Activated CD8-positive, alpha-beta memory T cell treated with anti-CD3 and anti-CD28 coated beads, Interleukin-2, amount 50 U/mL, for 24 hours (primary cell): Measurements from ENCODE around the gene RAB3GAP1.

Experiments used
- DNase-seq: peaks from one replicate; pipeline ENCODE4 v3.0.0-alpha.2; 2020; ENCODE audit errors: extremely low read depth

Gene RAB3GAP1

DNA sequence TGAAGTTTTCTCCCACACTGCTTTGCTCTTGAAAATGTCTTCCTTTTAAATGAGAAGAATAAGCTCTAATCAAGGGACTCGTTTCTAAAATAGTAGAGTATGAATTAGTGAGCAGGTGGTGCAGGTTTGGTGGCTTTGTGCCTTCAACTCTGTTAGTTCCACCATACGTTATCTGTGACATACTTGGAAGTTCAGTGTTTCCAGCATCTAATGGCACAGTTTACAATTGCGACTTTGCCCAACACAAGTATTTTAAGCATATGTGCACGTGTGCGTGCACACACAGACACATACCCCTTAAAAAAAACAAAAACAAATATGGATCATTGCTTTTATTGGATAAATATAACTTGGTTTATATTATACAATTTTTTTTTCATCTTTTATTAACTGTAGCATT lies 111.8 kb downstream of the RAB3GAP1 start:
- no peak for DNase-seq

GRCh38 chr2:135164431-135164830 lies 112.3 kb downstream of the RAB3GAP1 start:
- DNase-seq, result no peak

DNA sequence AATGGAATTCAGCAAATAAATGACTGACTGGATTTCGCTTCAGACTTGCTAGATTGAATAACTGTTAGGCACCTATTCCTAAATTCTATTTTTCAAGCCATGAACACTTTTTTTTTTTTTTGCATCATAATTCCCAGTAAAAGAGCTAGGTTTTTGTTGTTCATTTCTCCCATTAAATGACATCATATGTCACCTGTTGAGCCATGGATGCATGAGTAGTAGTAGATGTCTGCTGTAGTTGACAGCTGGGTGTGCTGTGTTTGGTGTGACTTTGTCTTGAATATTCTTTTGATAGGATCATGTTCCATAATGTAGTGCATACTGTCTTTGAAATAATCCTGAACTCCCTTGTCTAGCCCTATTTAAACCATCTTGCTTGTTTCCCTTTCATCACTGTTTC lies 115.2 kb downstream of the RAB3GAP1 start:
- DNase-seq, result no peak

DNA sequence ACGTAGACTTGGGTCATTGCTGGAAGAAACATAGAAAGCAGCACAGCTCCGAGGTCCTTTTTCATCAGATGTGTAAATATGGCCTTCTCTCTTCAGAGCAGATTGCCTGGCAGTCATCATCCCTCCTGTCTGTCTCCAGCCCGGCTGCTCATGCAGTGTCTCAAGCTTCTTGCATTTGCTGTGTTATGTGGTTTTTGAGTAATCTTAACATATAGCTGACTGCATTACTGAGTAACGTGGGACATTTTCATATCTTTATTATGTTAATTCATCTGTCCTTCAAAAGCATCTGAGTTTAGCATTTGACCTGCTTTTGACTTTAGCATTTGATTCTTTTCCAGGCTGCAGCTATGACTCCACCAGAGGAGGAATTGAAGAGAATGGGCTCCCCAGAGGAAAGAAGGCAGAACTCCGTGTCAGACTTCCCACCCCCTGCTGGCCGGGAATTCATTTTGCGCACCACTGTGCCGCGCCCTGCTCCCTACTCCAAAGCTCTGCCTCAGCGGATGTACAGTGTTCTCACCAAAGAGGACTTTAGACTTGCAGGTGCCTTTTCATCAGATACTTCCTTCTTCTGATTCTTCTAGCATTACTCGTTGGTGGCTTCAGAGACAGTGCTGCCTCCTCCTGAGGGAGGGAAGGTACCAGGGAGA lies 116.2 kb downstream of the RAB3GAP1 start:
- no peak for DNase-seq

DNA sequence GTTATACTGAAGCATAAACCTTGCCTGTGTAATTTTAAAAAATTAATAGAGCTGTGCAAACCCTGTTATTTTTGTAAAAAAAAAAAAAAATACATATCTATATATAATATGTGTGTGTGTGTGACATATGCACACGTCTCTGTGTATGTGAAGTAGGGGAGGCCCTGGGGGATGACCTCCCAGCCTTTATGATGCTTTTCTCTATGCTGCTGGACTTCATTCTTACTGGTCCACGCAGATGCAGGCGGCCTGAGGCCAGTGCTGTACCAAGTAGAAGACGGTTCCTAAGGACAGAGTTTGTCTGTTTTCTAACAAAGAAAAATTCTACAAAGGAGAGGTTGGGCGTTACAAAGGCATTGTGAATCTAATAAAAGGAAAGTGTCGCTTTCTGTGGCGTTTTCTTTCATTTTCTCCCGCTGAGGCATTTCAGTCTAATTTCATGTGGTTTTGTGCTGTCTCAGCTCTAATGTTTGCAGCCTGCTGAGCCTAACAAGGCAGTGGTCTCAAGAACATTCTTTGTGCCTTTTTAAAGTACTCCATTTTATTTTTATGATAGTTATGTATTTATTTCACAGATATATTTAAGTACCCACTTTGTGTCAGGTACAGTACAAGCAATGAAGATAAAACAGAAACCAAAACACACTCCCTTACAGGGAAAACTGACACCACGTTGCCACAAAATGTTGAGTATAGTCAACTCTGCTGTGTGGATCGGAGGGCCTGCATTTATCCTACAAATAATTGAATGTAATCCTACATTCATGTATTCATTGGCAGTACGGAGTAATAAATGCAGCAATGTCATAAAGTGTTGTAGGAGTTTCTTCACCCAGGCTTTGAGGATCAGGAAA lies 118.0 kb downstream of the RAB3GAP1 start:
- DNase-seq, result no peak

GRCh38 chr2:135174049-135174809 lies 122.1 kb downstream of the RAB3GAP1 start:
- no peak for DNase-seq

GRCh38 chr2:135174810-135175093 lies 122.7 kb downstream of the RAB3GAP1 start:
- no peak for DNase-seq

GRCh38 chr2:135175177-135175576 lies 123.1 kb downstream of the RAB3GAP1 start:
- DNase-seq, result no peak

- DNase-seq, result no peak
Measured at GRCh38 chr2:135179689-135180088, 127.6 kb downstream of the RAB3GAP1 start.

- DNase-seq, result no peak
Measured at GRCh38 chr2:135182190-135182589, 130.1 kb downstream of the RAB3GAP1 start.

DNA sequence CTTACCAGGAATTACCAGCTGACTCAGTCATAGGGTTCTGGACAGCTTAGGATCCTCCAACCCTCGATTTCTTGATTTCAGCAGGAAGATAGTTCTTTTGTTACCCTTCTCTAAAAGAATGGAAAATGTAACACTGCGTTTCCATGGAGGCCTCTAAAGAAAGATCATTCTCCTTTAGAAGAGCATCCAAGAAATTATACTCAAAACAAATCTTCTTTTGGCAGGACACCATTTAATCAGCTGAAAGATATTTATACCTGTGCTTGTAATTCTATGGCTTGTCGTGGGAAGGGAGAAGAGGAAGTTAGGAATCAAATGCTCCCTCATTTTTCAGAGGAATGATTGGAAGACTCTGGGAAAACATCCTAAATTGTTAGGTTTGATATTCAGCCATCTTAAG lies 130.5 kb downstream of the RAB3GAP1 start:
- no peak for DNase-seq

GRCh38 chr2:135183822-135184221 lies 131.7 kb downstream of the RAB3GAP1 start:
- no peak for DNase-seq

DNA sequence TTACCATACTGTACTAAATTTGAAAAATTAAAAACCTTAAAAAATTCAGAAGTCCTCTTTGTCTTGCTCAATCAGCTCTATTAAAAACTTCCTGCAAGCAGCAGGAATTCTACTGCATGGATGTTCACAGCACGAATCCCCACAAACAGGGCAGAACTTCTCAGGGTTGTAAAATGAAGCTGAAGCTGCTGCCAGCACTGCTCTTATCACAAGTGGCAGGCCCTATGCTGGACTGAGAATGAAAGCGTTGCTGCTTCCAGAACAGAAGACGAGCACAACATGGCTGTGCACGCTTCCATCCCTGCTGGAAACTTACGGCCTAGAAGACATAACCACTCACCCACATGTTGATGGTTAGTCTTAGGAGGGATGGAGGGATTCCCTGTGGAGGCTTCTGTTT lies 134.0 kb downstream of the RAB3GAP1 start:
- DNase-seq, result no peak

- no peak for DNase-seq
Measured at GRCh38 chr2:135187270-135187669, 135.2 kb downstream of the RAB3GAP1 start.

- DNase-seq, result no peak
Measured at GRCh38 chr2:135189148-135189547, 137.1 kb downstream of the RAB3GAP1 start.

DNA sequence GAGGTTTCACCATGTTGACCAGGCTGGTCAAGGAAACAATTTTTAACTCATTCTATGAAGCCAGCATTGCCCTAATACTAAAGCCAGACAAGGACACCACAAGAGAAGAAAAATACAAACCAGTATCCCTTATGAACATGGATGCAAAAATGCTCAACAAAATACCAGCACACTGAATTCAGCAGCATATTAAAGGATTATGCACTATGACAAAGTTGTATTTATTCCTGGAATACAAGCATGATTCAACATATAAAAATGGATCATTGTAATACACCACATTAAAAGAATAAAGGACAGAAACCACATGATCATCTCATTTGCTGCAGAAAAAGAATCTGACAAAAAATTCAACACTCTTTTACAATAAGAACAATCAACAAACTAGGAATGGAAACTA lies 138.7 kb downstream of the RAB3GAP1 start:
- no peak for DNase-seq

DNA sequence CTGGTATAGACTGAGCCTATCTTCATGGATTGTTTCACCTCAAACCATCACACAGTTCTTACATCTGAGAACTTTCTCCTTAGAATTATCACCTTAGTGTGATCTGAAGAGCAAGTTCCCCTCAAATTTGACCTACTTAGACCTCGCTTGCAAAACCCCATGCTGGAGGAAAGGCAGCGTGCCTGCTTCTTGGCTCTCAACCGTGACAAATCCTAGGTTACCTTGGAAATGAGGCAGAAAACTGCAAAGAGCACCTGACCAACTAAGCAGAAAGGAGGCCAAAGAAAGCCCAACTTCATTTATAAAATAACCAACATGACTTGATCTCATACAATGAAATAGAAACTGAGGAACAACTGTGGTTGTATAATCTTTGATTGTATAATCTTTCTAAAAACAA lies 146.4 kb downstream of the RAB3GAP1 start:
- no peak for DNase-seq

GRCh38 chr2:135202751-135203150 lies 150.7 kb downstream of the RAB3GAP1 start:
- no peak for DNase-seq

- no peak for DNase-seq
Measured at GRCh38 chr2:135203944-135204343, 151.9 kb downstream of the RAB3GAP1 start.

DNA sequence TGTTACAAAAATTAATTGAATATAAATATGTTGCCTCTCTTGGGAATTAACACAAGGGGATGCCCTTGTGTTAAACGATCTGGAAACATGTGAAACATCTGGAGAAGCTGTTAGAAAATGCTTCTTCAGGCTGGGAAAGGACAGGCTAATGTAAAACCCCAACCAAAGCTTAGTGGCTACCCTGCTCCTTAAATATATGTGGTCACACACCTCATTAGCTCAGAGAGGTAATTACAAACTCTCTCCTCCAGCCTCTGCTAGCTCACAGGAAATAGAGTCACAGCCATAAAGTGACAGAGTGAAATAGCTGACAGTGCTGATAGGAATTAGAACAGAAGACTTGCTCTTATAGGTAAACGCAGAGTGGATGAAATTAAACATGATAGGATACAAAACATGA lies 155.9 kb downstream of the RAB3GAP1 start:
- DNase-seq, result no peak

- DNase-seq, result no peak
Measured at GRCh38 chr2:135212757-135213156, 160.7 kb downstream of the RAB3GAP1 start.

- no peak for DNase-seq
Measured at GRCh38 chr2:135218426-135218825, 166.3 kb downstream of the RAB3GAP1 start.

DNA sequence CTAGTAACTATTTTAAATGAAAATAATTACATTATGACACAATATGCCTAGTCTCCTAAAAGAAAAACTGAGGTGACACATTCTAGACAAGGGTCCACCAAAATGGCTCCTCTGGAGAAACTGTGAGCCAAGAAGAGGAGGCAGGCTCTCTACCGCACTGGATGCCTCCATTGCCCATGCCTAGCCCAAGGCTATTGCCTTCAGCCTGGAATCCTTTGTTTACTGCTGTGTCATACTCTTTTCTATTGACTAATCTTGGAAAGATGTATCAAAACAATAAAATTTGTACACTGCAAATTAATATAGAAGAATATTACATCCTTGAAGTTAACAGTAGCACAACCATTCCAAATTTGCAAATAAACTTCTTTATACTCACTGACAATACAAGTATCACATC lies 167.1 kb downstream of the RAB3GAP1 start:
- DNase-seq, result no peak
